ENCODE data around the gene PACS2.

- TF ChIP-seq, protein P1, sequence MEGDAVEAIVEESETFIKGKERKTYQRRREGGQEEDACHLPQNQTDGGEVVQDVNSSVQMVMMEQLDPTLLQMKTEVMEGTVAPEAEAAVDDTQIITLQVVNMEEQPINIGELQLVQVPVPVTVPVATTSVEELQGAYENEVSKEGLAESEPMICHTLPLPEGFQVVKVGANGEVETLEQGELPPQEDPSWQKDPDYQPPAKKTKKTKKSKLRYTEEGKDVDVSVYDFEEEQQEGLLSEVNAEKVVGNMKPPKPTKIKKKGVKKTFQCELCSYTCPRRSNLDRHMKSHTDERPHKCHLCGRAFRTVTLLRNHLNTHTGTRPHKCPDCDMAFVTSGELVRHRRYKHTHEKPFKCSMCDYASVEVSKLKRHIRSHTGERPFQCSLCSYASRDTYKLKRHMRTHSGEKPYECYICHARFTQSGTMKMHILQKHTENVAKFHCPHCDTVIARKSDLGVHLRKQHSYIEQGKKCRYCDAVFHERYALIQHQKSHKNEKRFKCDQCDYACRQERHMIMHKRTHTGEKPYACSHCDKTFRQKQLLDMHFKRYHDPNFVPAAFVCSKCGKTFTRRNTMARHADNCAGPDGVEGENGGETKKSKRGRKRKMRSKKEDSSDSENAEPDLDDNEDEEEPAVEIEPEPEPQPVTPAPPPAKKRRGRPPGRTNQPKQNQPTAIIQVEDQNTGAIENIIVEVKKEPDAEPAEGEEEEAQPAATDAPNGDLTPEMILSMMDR (IDR thresholded peaks at IDR 0.05) = no peak
- no peak for TF ChIP-seq EP300 (IDR thresholded peaks at IDR 0.05)
- TF ChIP-seq POLR2AphosphoS5 (IDR thresholded peaks at IDR 0.05) = no peak
Measured at GRCh38 chr14:105325716-105326567, 11.4 kb downstream of the PACS2 start.

All from esophagus muscularis mucosa (tissue), 4 donors.